Middle frontal gyrus (tissue), 1 donor: Measurements from ENCODE around the gene ISG20.
"Not testable (repeated sequence)": the region's sequence is repeated elsewhere in the genome, so short reads cannot be mapped to it uniquely, and the experiment has no call there.

Experiments used
- DNase-seq: peaks from one replicate; pipeline ENCODE4 v3.0.0-alpha.2; 2015; ENCODE audit warnings: low spot score; ENCODE audit errors: extremely low spot score

Gene ISG20

DNA sequence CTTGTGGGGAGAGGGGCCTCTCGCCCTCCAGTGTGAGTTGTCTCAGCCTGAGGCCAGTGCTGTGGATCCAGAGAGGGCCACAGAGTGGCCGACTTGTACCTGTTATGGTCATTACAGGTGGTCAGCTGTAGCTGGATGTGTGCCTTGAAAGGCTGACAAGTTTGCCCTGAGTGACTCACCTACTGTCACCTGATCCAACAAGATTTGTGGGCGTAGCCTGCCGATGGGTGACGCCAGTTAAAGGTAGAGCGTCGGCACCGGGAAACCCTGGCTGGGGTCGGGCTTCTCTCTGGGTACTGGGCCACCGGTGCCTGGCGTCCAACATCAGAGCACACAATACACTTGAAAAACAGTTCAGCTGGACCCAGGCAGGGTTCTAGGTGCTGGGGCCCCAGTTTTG lies 2.8 kb upstream of the ISG20 start:
- DNase-seq, result no peak

DNA sequence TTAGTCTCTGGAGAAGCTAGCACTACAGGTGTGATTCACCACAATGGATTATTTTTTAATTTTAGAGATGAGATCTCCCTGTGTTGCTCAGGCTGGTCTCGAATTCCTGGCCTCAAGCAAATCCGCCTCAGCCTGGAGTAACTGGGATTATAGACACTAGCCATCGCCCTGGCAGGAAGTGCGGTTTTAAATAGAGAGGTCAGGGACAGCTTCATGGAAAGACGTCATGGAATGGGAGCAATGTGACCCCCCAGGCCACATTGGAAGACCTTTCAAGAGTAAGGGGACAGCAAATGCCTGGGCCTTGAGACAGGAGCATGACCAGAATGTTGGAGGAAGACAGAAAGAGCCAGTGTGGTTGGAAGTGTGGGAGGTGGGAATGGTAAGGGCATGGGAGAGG lies 2.2 kb upstream of the ISG20 start:
- no peak for DNase-seq

DNA sequence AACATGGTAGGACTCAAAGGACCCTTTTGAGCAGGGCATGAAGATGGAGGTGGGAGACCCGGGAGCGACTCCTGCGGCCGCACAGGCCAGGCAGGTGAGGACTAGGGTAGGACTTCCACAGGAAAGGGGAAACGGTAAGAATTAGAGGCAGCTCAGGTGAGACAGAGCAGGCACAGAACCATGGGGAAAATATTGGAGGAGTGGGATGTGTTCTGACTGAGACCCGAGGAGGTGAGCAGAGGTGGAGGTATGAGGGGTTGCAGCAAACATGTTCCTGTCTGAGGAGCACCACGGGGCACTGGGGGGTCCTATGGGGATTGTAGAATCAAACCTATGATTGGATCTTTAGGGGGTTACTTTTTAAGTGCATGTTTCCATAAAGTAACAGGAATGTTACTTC lies 1.4 kb upstream of the ISG20 start:
- no peak for DNase-seq

DNA sequence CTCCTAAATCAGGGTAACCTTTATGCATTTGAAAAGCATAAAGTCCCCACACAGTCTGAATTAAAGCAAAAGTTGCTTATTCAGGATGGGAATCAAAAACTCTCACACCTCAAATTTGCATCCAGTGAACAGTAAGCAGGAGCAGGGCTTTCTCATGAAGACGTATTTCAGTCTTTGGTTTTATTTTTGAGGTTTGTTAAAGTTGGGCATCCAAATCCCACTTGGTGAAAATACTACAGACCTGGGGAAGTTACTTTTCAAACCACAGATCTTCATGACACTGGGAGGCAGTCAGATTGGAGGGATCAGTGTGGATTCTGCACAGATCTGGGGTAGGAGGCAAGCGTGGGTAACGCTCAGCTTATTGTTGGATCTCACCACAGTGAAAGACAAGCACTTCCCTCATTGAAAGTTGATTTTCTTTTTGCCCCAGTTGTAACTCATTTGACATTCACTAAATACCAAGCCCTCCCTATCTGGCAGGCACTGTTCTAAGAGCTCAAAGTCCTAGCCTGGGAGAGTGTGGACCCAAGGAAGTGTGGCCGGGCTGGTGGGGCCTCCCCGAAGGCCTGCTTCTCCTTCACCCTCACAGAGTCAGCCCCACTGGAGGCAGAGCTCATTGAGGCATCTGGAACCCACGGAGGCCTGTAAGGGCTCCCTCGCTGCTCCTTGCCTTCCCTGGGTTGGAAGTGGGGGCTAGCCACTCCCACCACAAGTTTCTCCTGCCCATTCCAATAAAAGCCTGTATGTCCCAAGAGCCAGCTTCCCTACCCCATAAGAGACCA lies 783 bp upstream of the ISG20 start:
- DNase-seq, result no peak

DNA sequence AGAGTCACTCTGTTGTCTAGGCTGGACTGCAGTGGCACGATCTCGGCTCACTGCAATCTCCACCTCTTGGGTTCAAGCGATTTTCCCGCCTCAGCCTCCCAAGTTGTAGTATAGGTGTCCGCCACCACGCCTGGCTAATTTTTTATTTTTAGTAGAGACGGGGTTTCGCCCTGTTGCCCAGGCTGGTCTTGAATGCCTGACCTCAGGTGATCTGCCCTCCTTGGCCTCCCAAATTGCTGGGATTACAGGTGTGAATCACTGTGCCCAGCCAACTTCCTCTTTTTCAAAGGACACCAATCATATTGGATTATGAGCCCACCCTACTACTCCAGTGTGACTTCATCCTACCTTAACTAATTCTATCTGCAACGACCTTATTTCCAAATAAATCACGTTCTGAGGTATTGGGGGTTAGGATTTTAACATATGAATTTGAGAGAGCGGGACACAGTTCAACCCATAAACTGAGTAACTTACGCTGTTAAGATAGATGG lies 3.2 kb downstream of the ISG20 start:
- no peak for DNase-seq

DNA sequence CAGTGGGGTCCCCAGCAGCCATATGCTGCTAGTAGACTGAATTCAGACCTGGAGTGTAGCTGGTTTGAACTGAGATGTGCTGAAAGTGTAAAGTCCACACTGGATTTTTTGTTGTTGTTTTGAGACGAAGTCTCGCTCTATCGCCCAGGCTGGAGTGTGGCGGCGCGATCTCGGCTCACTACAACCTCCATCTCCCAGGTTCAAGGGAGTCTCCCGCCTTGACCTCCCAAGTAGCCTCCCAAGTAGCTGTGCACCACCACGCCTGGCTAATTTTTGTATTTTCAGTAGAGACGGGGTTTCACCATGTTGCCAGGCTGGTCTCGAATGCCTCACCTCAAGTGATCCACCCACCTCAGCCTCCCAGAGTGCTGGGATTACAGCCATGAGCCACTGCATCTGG lies 3.7 kb downstream of the ISG20 start:
- DNase-seq, result not testable (repeated sequence)

DNA sequence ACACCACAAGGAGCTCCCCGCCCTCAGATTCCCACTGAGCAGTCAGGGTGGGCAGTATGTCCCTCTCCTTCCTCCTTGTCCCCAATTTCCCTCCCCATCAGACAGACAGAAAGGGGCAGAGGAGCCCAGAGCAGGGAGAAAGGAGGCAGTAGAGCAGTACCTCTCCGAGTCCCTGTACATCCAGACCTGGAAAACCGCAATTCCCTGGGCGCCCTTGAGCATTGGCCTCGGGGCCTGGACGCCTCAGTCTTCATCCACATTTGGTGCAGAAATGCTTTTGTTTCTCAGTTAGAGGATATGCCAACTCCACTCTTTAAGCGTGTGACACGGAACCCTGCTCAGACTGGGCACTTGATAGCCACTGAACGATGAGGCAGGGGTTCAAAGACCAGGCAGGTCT lies 5.9 kb downstream of the ISG20 start:
- no peak for DNase-seq

DNA sequence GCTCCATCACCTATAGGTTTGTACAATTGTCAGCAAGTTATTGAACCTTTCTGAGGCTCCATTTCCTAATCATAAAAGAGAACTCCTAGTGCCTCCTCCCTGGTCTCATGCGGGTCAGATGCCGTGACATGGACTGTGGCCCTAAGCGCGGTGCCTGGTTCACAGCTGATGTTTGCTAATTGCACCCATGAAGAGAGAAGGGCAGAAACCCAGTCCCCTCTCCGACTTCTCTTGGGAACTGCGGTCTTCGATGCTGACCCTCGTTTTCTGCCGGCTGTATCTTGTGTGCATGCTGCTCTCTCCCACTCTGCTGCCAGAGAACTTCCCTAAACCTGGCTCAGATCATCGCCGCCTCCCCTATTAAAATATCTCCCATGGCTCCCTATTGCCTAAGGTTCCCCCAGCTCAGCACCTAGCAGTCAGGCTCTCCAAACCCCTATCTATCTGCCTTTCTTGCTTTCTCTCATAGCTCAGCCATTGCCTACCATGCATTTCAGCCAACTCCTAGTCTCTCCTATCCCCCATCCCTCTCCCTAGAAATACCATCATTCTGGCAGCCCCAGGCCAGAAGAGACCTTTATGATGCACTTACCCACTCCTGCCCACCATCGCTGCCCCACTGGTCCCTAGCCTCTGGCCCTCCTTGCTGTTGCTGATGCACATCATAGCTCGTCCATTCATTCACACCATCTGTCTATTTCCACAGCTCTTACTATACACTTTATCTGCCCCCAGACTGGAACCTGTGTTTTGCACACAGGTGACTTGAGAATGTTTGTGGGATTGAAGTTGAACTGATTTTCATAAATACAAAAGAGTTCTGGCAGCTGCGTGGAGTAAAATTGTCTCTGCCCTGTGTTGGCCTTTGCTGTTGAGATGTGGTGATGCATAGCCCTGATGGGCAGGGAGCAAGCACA lies 6.6 kb downstream of the ISG20 start:
- no peak for DNase-seq

DNA sequence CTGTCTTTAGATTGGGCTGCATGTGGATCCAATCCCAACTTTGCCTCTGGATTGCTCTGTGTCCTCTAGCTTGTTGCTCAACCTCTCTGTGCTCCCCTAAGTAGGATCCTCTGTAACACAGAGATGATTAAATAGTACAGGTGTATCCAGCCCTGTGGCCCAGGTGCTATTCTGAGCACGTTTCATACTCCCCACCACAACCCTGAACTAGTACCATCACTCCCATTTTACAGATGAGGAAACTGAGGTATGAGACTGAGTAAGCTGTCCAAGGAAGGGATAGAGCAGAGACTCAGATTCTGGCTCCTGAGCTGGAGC lies 7.2 kb downstream of the ISG20 start:
- DNase-seq, result no peak

DNA sequence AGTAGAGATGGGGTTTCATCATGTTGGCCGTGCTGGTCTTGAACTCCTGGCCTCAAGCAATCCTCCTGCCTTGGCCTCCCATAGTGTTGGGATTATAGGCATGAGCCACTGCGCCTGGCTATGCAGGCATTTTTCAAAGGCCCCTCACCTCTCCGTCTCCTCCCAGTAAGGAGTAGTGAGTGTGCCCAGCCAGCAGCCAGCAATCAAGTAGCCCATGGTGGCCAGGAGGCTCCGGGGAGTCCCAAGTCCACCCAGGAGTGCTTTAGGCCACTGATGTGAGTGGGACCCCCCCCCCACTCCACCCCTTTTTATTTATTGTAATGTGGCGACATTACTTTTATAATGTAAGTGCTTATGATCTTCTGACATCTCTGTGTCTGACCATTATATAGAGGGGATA lies 8.1 kb downstream of the ISG20 start:
- DNase-seq, result no peak

DNA sequence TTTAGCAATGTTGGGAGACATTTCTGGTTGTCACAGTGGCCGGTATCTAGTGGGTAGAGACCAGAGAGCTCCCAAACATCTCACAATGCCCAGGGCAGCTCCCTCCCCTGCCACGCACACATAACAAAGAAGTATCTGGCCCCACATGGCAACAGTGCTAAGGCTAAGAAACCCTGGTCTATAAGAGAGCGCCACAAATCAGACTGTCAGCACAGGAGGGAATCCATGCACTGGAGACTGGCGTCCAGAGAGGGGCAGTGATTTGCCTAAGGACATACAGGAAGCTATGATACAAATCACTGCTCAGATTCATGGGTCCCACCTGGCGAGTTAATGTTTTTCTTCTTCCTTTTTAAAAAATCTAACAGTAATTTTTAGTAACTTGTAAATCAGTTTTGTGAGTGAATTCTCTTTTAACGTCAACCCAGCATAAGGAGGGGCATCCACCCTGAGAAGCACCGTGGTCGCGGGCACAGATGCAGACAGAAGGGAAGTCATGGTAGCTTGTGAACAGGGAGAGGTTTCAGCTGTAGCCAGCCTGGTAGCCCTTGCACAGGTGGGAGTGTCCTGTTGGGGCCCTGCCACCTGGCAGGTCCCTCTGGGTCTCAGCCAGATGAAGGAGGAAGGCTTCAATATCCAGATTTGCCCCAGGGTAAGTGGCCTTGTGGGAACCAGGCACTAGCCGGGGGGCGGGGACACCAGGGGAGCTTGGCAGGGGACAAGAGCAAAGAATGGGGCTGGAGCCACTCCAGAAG lies 8.7 kb downstream of the ISG20 start:
- DNase-seq, result no peak

DNA sequence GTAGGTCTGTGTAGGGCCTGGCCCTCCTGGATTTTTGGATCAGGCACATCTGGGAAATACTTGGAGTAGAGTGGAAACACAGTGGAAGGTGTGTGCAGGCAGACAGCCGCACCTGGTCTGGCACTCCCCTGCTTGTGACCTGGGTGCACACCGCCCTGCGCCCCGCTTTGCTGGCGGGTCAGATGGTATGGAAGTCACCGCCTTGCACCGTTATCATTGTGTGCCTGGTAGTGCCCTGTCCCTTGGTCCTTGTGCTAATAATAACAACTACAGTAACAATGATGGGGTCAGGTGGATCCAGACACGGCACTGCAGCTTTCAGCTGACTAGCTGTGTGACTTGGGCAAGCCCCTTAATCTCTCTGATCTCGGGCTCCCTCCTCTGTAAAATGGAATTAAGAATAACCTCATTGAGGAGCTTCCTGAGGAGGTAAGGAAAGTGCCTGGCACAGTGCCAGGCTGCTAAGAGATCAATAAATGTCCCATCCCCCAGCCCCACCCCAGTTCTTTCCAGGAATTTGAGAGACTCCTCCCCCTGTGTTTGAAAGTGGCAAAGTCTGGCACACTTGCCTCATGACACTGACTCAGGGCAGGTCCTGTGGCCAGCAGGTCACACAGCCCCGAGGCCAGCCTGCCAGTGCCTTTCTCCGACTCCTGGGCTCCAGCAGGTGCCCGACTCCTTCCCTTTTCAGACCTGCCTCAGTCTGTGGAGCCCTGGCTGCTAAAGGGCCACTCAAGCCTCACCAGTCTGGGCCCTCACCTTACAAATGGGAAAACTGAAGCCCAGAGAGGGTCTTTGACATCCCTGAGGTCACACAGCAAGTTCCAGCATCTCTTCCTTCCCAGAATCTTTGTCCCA lies 9.8 kb downstream of the ISG20 start:
- no peak for DNase-seq

DNA sequence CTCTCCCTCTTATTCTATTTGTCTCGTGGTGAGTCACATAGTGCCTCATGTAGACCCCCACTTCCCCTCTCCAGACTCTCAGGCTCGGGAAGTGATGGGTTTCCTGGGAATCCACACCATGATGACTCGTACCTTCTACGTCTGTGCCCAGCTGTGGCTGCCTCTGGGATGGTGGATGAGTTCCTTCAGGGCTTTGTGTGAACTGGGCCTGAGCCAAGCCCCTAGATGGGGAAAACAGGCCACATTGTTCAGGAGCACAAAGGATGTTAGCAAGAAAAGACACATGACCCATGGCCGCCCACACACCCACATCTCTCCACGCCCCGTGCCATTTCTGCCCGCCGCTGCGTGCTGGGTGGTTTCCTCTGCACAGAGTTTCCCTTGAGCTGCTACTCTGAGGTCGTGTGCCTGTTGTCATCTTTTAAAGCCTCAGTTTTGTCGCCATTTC lies 10.5 kb downstream of the ISG20 start:
- DNase-seq, result peak; percentile 68

DNA sequence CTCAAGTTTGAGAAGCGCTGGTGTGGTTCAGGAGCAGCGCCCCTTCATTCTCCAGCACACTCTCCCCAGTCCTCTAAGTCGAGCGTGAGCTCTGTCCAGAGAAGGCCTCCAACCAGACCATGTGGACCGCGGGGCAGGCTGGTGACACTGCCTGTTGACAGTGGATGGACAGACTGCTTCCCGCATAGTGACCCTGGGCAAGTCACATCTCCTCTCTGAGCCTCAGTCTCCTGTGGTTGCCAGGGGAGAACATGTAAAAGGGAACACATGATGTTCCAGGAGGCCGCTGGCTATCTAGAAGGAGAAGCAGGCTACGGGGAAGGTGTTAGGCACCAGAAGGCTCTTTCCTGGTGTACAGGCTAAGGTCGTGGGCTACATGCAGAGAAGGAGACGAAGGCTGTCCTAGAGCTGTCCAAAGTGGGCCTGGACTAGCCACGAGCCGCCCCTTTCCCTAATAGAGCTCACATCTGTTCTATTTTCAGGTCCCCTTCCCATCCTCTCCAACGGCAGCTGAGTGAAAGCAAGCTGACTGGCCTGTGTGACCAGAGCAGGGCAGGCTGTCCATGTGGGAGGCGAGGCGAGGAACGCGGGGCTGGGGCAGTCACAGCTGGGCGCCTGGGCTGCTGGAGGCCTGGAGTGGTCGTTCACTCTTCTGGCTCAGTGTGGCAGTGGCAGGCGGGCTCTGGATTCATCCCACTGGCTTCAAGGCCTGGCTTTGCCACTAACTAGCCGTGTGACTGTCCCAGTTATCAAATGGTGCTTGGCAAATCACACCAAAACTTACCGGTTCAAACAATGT lies 11.1 kb downstream of the ISG20 start:
- DNase-seq, result no peak

DNA sequence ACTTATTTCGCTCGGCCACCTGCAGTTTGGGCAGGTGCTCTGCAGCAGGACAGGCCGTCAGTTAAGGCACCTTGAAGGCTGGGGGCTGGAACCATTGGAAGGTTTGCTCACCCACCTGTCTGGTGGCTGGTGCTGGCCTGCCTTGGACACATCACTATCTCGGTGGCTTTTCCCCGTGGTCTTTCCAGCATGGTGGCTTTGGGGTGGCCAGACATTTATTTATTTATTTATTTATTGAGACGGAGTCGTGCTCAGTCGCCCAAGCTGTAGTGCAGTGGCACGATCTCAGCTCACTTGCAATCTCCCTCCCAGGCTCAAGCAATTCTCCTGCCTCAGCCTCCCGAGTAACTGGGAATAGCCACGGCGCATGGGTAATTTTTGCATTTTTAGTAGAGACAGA lies 11.7 kb downstream of the ISG20 start:
- DNase-seq, result no peak

DNA sequence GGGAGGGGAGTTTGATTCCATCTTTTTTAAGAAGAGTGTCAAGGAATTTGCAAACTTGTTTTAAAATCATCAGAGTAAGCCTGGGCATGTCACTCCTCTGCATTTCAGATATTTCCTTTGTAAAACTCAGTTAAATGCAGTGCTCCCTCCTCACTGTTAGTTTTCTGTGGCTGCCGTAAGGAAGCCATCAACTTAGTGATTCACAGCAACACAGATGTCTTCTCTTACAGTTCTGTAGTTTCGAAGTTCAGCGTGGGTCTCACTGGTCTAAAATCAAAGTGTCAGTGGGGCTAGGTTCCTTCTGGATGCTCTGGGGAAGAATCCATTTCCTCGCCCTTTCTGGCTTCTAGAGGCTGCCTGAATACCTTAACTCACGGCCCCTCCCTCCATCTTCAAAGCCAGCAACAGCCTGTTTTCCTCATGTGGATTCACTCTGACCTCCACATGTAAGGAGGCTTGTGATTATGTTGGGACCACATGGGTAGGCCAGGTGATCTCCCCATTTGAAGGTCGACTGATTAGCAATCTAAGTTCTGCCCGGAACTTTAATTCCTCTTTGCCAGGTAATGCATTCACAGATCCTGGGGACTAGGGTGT lies 12.4 kb downstream of the ISG20 start:
- no peak for DNase-seq

DNA sequence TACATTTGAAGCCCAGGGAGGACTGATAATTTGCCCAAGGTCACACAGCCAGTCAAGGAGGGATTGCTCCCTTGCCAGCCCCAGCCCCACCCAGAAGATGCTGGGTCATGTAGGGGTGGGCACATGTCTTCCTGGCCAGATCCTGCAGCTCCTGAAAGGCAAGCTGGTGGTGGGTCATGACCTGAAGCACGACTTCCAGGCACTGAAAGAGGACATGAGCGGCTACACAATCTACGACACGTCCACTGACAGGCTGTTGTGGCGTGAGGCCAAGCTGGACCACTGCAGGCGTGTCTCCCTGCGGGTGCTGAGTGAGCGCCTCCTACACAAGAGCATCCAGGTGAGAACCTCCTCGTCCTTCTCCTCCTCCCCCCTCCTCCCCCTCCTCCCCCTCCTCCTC lies 13.2 kb downstream of the ISG20 start:
- no peak for DNase-seq

DNA sequence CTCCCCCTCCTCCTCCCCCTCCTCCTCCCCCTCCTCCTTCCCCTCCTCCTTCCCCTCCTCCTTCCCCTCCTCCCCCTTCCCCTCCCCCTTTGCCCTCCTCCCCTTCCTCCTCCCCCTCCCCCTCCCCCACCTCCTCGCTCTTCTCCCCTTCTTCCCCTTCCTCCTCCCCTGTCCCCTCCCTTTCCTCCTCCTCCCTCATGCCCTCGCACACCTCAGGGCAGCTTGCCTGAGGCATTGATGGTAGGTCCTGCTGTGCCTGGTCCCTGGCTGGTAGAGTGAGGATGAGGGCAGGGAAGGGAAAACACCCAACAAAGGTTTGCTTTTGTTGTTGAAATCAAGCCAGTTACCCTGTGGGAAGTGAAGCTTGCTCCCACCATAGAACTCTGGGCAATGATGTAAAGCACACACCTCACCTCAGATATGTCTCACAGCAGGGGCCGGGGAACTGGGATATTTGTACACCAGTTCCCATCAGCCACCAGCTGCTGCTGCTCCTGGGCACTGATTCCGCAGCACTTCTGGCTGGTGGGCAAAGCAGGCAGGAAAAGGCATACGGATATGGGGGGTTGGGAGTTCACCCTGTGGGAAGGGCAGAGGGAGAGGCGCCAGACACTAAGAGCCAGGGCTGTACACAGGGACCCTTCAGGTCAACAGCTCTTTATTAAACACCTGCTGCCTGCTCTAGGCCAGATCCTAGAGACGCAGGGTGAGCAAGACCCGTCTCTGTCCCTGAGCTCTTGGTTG lies 13.8 kb downstream of the ISG20 start:
- DNase-seq, result no peak
